ENCODE data around the gene LCN12.
A peak's percentile ranks its signal among the peaks of the same experiment; 100 is the strongest.

Gene LCN12

DNA sequence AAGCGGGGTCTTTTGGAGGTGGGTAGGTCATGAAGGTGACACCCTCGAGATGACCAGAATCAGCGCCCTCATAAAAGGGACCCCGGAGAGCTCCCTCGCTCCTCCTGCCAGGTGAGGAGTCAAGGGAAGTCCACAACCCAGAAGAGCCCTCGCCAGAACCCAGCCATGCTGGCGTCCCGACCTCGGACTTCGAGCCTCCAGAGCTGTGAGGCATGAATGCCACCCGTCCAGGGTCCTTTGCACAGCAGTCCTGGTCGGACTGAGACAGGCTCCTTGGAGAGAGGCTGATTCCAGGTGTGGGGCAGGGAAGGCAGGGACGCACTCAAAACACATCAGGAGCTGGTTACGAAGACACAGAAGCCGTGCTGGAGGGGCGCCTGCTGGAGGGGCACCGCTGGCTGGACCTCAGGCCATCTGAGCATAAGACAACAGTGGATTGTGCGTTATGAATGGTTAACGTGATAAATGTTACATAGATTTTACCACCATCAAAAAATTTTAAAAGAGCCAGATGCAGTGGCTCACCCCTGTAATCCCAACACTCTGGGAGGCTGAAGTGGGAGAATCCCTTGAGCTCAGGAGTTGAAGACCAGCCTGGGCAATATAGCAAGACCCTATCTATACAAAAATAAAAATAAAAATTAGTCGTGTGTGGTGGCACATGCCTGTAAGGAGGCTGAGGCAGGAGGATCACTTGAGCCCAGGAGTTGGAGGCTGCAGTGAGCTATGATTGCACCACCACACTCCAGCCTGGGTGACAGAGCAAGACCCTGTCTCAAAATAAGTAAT is 50.0 kb downstream of the LCN12 start:
- TF ChIP-seq TCF12 (IDR thresholded peaks at IDR 0.05; ENCODE audit: low read depth) (no peak), ZBTB7A (IDR thresholded peaks at IDR 0.05; ENCODE audit: low read depth) (no peak), NFIC (IDR thresholded peaks at IDR 0.05) (no peak)

DNA sequence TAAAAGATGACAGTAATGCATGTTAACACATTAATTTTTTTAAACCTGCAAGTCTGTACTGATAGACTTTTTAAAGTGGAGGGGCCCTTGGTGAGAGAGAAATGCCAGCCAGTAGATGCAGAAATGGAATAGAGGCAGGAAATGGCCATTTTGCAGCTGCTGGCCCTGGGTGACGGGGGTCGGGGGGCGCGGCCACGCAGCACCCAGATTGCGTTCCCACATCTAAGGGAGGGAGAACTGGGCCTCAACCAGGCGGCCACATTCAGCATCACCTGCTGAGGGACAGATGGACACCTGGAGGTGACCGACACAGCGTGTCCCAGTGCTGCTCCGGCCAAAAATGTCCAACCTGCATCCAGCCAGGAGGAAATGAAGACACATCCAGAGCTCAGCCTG is 50.6 kb downstream of the LCN12 start:
- TF ChIP-seq EGR1 (IDR thresholded peaks at IDR 0.05) (no peak), REST (IDR thresholded peaks at IDR 0.05; ENCODE audit: low read depth) (no peak), NFIC (IDR thresholded peaks at IDR 0.05) (no peak), YY1 (IDR thresholded peaks at IDR 0.05; ENCODE audit: low read depth) (no peak), CEBPB (IDR thresholded peaks at IDR 0.05) (no peak), ZBTB7A (IDR thresholded peaks at IDR 0.05; ENCODE audit: low read depth) (no peak), CREB1 (IDR thresholded peaks at IDR 0.05; ENCODE audit: low read depth) (no peak), USF1 (IDR thresholded peaks at IDR 0.05) (no peak), TCF12 (IDR thresholded peaks at IDR 0.05; ENCODE audit: low read depth) (no peak), TEAD4 (IDR thresholded peaks at IDR 0.05) (no peak), RAD21 (IDR thresholded peaks at IDR 0.05; ENCODE audit: low read depth) (no peak)

GRCh38 chr9:137004285-137004684 is 52.2 kb downstream of the LCN12 start:
- TF ChIP-seq RAD21 (IDR thresholded peaks at IDR 0.05; ENCODE audit: low read depth) (peak; percentile 45), MAX (IDR thresholded peaks at IDR 0.05) (0 out of 2 replicates have a peak, but pooled peaks have one; percentile 25)

Measured in Ishikawa (cell line).